Endothelial cell of umbilical vein (primary cell): ENCODE measurements around the gene SLC10A4. TPM values are rescaled to one million over a fixed set of nuclear protein-coding genes. Genes with fewer than 3 reads are reported as not detected.

Experiments used
- BruUV-seq: library from RNA; stranded (reverse); fragments of 400-500 nt; replicated peaks from 2 replicates; lab custom pipeline; 2021; lab: Mats Ljungman, UMichigan
- CTCF ChIA-PET: fragments of 300-600, 350-600 bp; sonication (Branson Sonifier 250); formaldehyde crosslinking; loops from one replicate; lab custom pipeline; 2021; ENCODE audit warnings: antibody characterized with exemption, inconsistent platforms; lab: Charles Lee
- POLR2A ChIA-PET: fragments of 300-600, 350-600 bp; sonication (Branson Sonifier 250); formaldehyde crosslinking; loops from one replicate; lab custom pipeline; 2021; ENCODE audit warnings: antibody characterized with exemption, inconsistent platforms; lab: Charles Lee
- DNase-seq: peaks from one replicate; pipeline ENCODE4 v3.0.0-alpha.2; 2011; ENCODE audit warnings: low read depth, low spot score
- FAIRE-seq: peaks from 2 replicates; lab custom pipeline; 2011; peaks lifted over from hg19 to GRCh38; lab: Jason Lieb, UNC
- H2AFZ ChIP-seq: 2 replicates; pipeline ENCODE4 v1.6.0; 2012; ENCODE audit warnings: low read depth, low read length, control low read depth, inconsistent platforms
- H3K27ac ChIP-seq: 2 replicates; pipeline ENCODE4 v1.5.1; 2011; ENCODE audit warnings: low read depth, mild to moderate bottlenecking, control low read depth, low read length, moderate library complexity; ENCODE audit not compliant: insufficient read depth
- H3K27me3 ChIP-seq, 2 experiments: 2 replicates each; pipeline versions ENCODE4 v1.6.0 to v1.6.1; 2011; ENCODE audit warnings: low read length in 2 of 2, mixed read lengths in 1 of 2; ENCODE audit not compliant: control insufficient read depth in 2 of 2, insufficient read depth in 2 of 2
- H3K36me3 ChIP-seq, 2 experiments: 2 replicates in 1 of 2; 3 replicates in 1 of 2; pipeline ENCODE4 v1.5.1; 2011; ENCODE audit warnings: low read length in 2 of 2, mild to moderate bottlenecking in 1 of 2, moderate library complexity in 1 of 2; ENCODE audit not compliant: control insufficient read depth in 2 of 2, insufficient read depth in 2 of 2; ENCODE audit errors: extremely low read depth in 1 of 2
- H3K4me1 ChIP-seq: 3 replicates; pipeline ENCODE4 v1.5.1; 2011; ENCODE audit warnings: mild to moderate bottlenecking, low read length; ENCODE audit not compliant: control insufficient read depth, insufficient read depth; ENCODE audit errors: extremely low read depth
- H3K4me2 ChIP-seq: 2 replicates; pipeline ENCODE4 v1.6.1; 2011; ENCODE audit warnings: low read length, control low read depth, mixed read lengths; ENCODE audit not compliant: insufficient read depth
- H3K4me3 ChIP-seq, 3 experiments: fragments of 200-600 bp in 1 of 3; sonication (generic), shearing (Covaris generic) in 1 of 3; replicated peaks in 1 of 3; 2 replicates each; pipeline ENCODE4 v1.5.1; 2011 to 2016; ENCODE audit warnings: control low read depth in 3 of 3, low read length in 3 of 3, mild to moderate bottlenecking in 2 of 3, inconsistent platforms in 1 of 3, low read depth in 1 of 3, moderate library complexity in 1 of 3; ENCODE audit not compliant: insufficient read depth in 1 of 3
- H3K79me2 ChIP-seq: 2 replicates; pipeline ENCODE4 v1.6.0; 2012; ENCODE audit warnings: low read length, inconsistent platforms; ENCODE audit not compliant: control insufficient read depth, insufficient read depth
- H3K9ac ChIP-seq: replicated peaks from 2 replicates; pipeline ENCODE3; 2011; ENCODE audit warnings: low read length, control low read depth; ENCODE audit not compliant: insufficient read depth; ENCODE audit errors: extremely low read depth
- H3K9me1 ChIP-seq: replicated peaks from 3 replicates; pipeline ENCODE4 v1.6.0; 2011; ENCODE audit warnings: mild to moderate bottlenecking, low read length; ENCODE audit not compliant: control insufficient read depth, insufficient read depth; ENCODE audit errors: extremely low read depth
- H3K9me3 ChIP-seq: replicated peaks from 2 replicates; pipeline ENCODE4 v1.5.1; 2012; ENCODE audit warnings: low read length, inconsistent platforms; ENCODE audit not compliant: control insufficient read depth, insufficient read depth
- H4K20me1 ChIP-seq: replicated peaks from 2 replicates; pipeline ENCODE3; 2011; ENCODE audit warnings: mild to moderate bottlenecking, low read length; ENCODE audit not compliant: control insufficient read depth, insufficient read depth; ENCODE audit errors: extremely low read depth
- EZH2 ChIP-seq: IDR thresholded peaks from 2 replicates; pipeline ENCODE4 v1.6.1; 2012; ENCODE audit warnings: borderline replicate concordance, low read depth, mild to moderate bottlenecking, moderate library complexity, low read length, inconsistent platforms; ENCODE audit not compliant: severe bottlenecking
- FOS ChIP-seq: IDR thresholded peaks from 2 replicates; pipeline ENCODE4 v1.6.1; 2011; ENCODE audit warnings: mild to moderate bottlenecking, low read length, moderate library complexity, borderline replicate concordance; ENCODE audit not compliant: insufficient read depth
- GATA2 ChIP-seq: IDR thresholded peaks from 2 replicates; pipeline ENCODE4 v1.7.0; 2011; ENCODE audit warnings: low read depth, mild to moderate bottlenecking, moderate library complexity, mixed read lengths, low read length; ENCODE audit not compliant: insufficient read length, insufficient read depth
- JUN ChIP-seq: IDR thresholded peaks from 2 replicates; pipeline ENCODE4 v1.6.1; 2011; ENCODE audit warnings: borderline replicate concordance, low read depth; ENCODE audit not compliant: insufficient read length, insufficient read depth
- MYC ChIP-seq: IDR thresholded peaks from one replicate; pipeline ENCODE4 v1.6.1; 2011; ENCODE audit warnings: mild to moderate bottlenecking, low read depth, low read length
- POLR2A ChIP-seq: IDR thresholded peaks from 2 replicates; pipeline ENCODE4 v1.6.1; 2012; ENCODE audit warnings: low read depth, mild to moderate bottlenecking, control low read depth, low read length
- POLR2AphosphoS5 ChIP-seq: IDR thresholded peaks from 2 replicates; pipeline ENCODE4 v1.6.1; 2012; ENCODE audit warnings: low read depth, mild to moderate bottlenecking, control low read depth, low read length, moderate library complexity; ENCODE audit not compliant: insufficient read depth
- dilution Hi-C: fragments of 300-500 bp; cut with MboI; formaldehyde crosslinking; loops from one replicate; pipeline ENCODE4 v1.15.0; 2019; ENCODE audit warnings: low sequenced_read_pairs; ENCODE audit not compliant: extremely low pct_ligation_motif_present
- intact Hi-C: fragments of 100-400 bp; cut with micrococcal nuclease; formaldehyde crosslinking; loops from one replicate; pipeline ENCODE4 v1.10.0; 2022
- polyA plus RNA-seq, 4 experiments: library from polyadenylated mRNA; depleted of rRNA in 3 of 4; stranded (reverse) in 3 of 4; unstranded in 1 of 4; fragments of >200 nt; gene quantifications; 2 replicates each; pipeline versions ENCODE4 v1.2.1 to v1.2.3, GENCODE V29; 2011 to 2012; ENCODE audit warnings: missing spikeins in 1 of 4
- total RNA-seq: library from RNA; stranded (reverse); gene quantifications from 2 replicates; pipeline ENCODE4 v1.2.3, GENCODE V29; 2021
- TF ChIP-seq, protein P1 (sequence below): IDR thresholded peaks from 2 replicates; pipeline ENCODE4 v1.6.1; 2011; ENCODE audit not compliant: insufficient read depth, insufficient read length
- TF ChIP-seq, protein P2 (sequence below), 2 donors: IDR thresholded peaks; 1 replicate in 1 of 2; 2 replicates in 1 of 2; pipeline ENCODE4 v1.5.1; 2011; ENCODE audit warnings: low read length in 2 of 2, mild to moderate bottlenecking in 2 of 2, moderate library complexity in 2 of 2, control low read depth in 1 of 2, inconsistent platforms in 1 of 2, low read depth in 1 of 2; ENCODE audit not compliant: insufficient read depth in 1 of 2; ENCODE audit errors: extremely low read depth in 1 of 2

Gene SLC10A4
- total and polyA plus RNA-seq, 2 donors (not counting 3 experiments of a cell fraction or from before 2014, with no cell fraction given), result 0.06 TPM; not detected in 1

DNA sequence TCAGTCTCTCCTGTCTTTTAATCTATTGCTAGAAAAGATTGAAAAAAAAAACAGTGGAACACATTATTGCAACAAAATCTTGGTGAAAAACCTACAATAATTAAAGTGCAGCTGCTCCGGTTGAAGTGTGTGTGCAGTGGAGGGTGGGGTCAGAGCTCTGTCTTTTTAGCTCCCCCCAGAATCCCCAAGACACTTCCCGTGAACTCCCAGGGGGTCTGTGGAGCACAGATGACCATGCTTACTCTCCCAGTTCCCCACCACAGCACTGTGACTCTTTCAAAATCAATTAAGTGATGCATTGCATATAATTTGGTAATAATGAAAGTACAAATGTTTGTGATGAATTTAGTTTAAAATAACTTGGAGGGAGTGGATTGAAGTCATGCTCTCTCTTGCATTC, 15.7 kb upstream of the SLC10A4 start:
- Histone ChIP-seq H3K4me1 (no peaks in the 10 kb centered on the region), H3K27me3 (peaks cover 13 to 15% of the 10 kb centered on the region in 2 experiments), H3K36me3 (no peaks in the 10 kb centered on the region), H3K4me3 (no peak overlapping the region), H3K9ac (no peak overlapping the region), H3K9me1 (no peaks in the 10 kb centered on the region), H3K4me2 (no peak overlapping the region), H2AFZ (no peak overlapping the region), H3K9me3 (no peaks in the 10 kb centered on the region), H4K20me1 (no peaks in the 10 kb centered on the region), H3K79me2 (no peaks in the 10 kb centered on the region), H3K27ac (no peak overlapping the region)
- TF ChIP-seq, protein P1, sequence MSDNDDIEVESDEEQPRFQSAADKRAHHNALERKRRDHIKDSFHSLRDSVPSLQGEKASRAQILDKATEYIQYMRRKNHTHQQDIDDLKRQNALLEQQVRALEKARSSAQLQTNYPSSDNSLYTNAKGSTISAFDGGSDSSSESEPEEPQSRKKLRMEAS, result no peak
- TF ChIP-seq GATA2 (no peak), EZH2 (no peak), POLR2A (no peak), MYC (no peak), FOS (no peak), JUN (no peak), POLR2AphosphoS5 (no peak)
- TF ChIP-seq, protein P2, sequence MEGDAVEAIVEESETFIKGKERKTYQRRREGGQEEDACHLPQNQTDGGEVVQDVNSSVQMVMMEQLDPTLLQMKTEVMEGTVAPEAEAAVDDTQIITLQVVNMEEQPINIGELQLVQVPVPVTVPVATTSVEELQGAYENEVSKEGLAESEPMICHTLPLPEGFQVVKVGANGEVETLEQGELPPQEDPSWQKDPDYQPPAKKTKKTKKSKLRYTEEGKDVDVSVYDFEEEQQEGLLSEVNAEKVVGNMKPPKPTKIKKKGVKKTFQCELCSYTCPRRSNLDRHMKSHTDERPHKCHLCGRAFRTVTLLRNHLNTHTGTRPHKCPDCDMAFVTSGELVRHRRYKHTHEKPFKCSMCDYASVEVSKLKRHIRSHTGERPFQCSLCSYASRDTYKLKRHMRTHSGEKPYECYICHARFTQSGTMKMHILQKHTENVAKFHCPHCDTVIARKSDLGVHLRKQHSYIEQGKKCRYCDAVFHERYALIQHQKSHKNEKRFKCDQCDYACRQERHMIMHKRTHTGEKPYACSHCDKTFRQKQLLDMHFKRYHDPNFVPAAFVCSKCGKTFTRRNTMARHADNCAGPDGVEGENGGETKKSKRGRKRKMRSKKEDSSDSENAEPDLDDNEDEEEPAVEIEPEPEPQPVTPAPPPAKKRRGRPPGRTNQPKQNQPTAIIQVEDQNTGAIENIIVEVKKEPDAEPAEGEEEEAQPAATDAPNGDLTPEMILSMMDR (IDR thresholded peaks at IDR 0.05; ENCODE audit: extremely low read depth in 1 of 2, insufficient read depth in 1 of 2, low read depth in 1 of 2, low read length in 2 of 2), result no peak
- FAIRE-seq (no peak), DNase-seq (no peak)
- intact Hi-C loops, result no loop called here
- ChIA-PET POLR2A (no interaction called here), CTCF (interaction anchor here (1.4 to 1.5 kb wide), 2 partner anchors 9 kb away, joined by 3 to 6 read pairs; no protein-coding TSS in a partner anchor)
- dilution Hi-C loops, result no loop called here
- BruUV-seq, result no TSS peak
